Breast epithelium (tissue), 3 donors: ENCODE results near the gene CLMN.

Source experiments
- CTCF ChIP-seq, 3 donors: fragments of 450-650 bp; IDR thresholded peaks; one replicate each; pipeline ENCODE4 v1.5.1; 2016 to 2017; ENCODE audit warnings: antibody characterized with exemption in 3 of 3, mild to moderate bottlenecking in 3 of 3, moderate library complexity in 3 of 3
- POLR2AphosphoS5 ChIP-seq, 3 donors: sonication (generic); formaldehyde crosslinking; IDR thresholded peaks; one replicate each; pipeline ENCODE4 v1.6.1; 2017; ENCODE audit warnings: antibody characterized with exemption in 3 of 3

GRCh38 chr14:95218006-95218405 lies 101.7 kb downstream of the CLMN start:
- no peak for TF ChIP-seq CTCF (IDR thresholded peaks at IDR 0.05)
- TF ChIP-seq POLR2AphosphoS5 (IDR thresholded peaks at IDR 0.05) = no peak
